DND-41 (cell line): ENCODE measurements around the gene RIBC2.

Experiments used
- ATAC-seq: fragments of 200-7000 bp; cut with Tn5 transposase; 3 replicates; pipeline ENCODE4 v1.9.1; 2021; ENCODE audit warnings: low read depth; ENCODE audit not compliant: insufficient read depth
- DNase-seq: peaks from one replicate; pipeline ENCODE4 v3.0.0-alpha.2; 2020
- H2AFZ ChIP-seq: 2 replicates; pipeline ENCODE4 v1.6.0; 2012; ENCODE audit warnings: low read depth, low read length
- H3K27ac ChIP-seq: 2 replicates; pipeline ENCODE4 v1.5.1; 2012; ENCODE audit warnings: low read length, inconsistent platforms
- H3K27me3 ChIP-seq: fragments of 200-600 bp; sonication (generic); 2 replicates; pipeline ENCODE4 v1.6.0; 2012; ENCODE audit warnings: low read length, mild to moderate bottlenecking, inconsistent platforms; ENCODE audit not compliant: insufficient read depth, poor library complexity
- H3K36me3 ChIP-seq: 2 replicates; pipeline ENCODE4 v1.5.1; 2012; ENCODE audit warnings: low read length, inconsistent platforms; ENCODE audit not compliant: insufficient read depth
- H3K4me1 ChIP-seq: 2 replicates; pipeline ENCODE4 v1.5.1; 2012; ENCODE audit warnings: mild to moderate bottlenecking, low read length; ENCODE audit not compliant: insufficient read depth
- H3K4me2 ChIP-seq: 2 replicates; pipeline ENCODE4 v1.6.0; 2012; ENCODE audit warnings: mild to moderate bottlenecking, moderate library complexity, low read length, inconsistent platforms; ENCODE audit not compliant: insufficient read depth
- H3K4me3 ChIP-seq, 2 experiments: fragments of 200-600 bp in 1 of 2; shearing (Covaris generic) in 1 of 2; 2 replicates each; pipeline ENCODE4 v1.5.1; 2012 to 2016; ENCODE audit warnings: inconsistent platforms in 2 of 2, low read length in 2 of 2, mild to moderate bottlenecking in 2 of 2, low read depth in 1 of 2, moderate library complexity in 1 of 2
- H3K79me2 ChIP-seq: 2 replicates; pipeline ENCODE4 v1.6.0; 2012; ENCODE audit warnings: low read length, inconsistent platforms; ENCODE audit not compliant: insufficient read depth
- H3K9ac ChIP-seq: 2 replicates; pipeline ENCODE4 v1.6.0; 2012; ENCODE audit warnings: low read depth, mild to moderate bottlenecking, inconsistent platforms, low read length, moderate library complexity
- H3K9me3 ChIP-seq: 2 replicates; pipeline ENCODE4 v1.5.1; 2012; ENCODE audit warnings: low read length, moderate library complexity, mild to moderate bottlenecking, inconsistent platforms; ENCODE audit not compliant: insufficient read depth, severe bottlenecking
- H4K20me1 ChIP-seq: 2 replicates; pipeline ENCODE4 v1.6.0; 2012; ENCODE audit warnings: low read length; ENCODE audit not compliant: insufficient read depth
- EZH2 ChIP-seq: IDR thresholded peaks from 3 replicates; pipeline ENCODE4 v1.6.1; 2012; ENCODE audit warnings: borderline replicate concordance, low read depth, mild to moderate bottlenecking, moderate library complexity, low read length, inconsistent platforms; ENCODE audit not compliant: severe bottlenecking
- TF ChIP-seq, protein P1 (sequence below): IDR thresholded peaks from 2 replicates; pipeline ENCODE4 v1.5.1; 2012; ENCODE audit warnings: borderline replicate concordance, low read length, moderate library complexity, mild to moderate bottlenecking; ENCODE audit not compliant: poor library complexity, severe bottlenecking; ENCODE audit errors: extremely low read depth

RIBC2 gene

DNA sequence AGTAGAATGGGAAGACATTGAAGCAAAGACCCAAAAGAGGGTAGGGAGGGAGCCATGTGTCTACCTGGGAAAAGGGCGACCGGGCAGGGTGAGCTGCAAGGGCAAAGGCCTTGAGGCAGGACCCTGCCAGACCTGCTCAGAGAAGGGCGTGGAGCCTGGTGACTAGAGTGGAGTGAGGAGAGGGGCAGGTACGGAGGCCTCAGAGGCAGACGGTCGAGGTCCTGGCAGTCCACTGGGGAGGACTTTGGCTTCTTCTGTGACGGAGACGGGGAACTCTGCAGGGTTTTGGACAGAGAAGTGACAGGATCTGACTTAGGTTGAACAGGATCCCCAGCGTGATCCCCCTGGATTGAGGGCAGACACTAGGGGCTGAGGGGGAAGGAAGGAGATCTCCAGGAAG, 12.9 kb downstream of the RIBC2 start:
- no peaks in the 10 kb centered on the region for H3K9me3 ChIP-seq
- DNase-seq (no peak), ATAC-seq (no peak)
- H3K27ac ChIP-seq = no peak overlapping the region
- TF ChIP-seq, protein P1, sequence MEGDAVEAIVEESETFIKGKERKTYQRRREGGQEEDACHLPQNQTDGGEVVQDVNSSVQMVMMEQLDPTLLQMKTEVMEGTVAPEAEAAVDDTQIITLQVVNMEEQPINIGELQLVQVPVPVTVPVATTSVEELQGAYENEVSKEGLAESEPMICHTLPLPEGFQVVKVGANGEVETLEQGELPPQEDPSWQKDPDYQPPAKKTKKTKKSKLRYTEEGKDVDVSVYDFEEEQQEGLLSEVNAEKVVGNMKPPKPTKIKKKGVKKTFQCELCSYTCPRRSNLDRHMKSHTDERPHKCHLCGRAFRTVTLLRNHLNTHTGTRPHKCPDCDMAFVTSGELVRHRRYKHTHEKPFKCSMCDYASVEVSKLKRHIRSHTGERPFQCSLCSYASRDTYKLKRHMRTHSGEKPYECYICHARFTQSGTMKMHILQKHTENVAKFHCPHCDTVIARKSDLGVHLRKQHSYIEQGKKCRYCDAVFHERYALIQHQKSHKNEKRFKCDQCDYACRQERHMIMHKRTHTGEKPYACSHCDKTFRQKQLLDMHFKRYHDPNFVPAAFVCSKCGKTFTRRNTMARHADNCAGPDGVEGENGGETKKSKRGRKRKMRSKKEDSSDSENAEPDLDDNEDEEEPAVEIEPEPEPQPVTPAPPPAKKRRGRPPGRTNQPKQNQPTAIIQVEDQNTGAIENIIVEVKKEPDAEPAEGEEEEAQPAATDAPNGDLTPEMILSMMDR = no peak
- no peak for TF ChIP-seq EZH2
- no peak overlapping the region for H2AFZ ChIP-seq
- H3K4me1 ChIP-seq = no peaks in the 10 kb centered on the region
- no peaks in the 10 kb centered on the region for H3K79me2 ChIP-seq
- no peaks in the 10 kb centered on the region for H3K36me3 ChIP-seq
- H3K4me2 ChIP-seq = no peak overlapping the region
- no peak overlapping the region for H3K4me3 ChIP-seq
- no peaks in the 10 kb centered on the region for H3K27me3 ChIP-seq
- H4K20me1 ChIP-seq = no peaks in the 10 kb centered on the region
- no peak overlapping the region for H3K9ac ChIP-seq

DNA sequence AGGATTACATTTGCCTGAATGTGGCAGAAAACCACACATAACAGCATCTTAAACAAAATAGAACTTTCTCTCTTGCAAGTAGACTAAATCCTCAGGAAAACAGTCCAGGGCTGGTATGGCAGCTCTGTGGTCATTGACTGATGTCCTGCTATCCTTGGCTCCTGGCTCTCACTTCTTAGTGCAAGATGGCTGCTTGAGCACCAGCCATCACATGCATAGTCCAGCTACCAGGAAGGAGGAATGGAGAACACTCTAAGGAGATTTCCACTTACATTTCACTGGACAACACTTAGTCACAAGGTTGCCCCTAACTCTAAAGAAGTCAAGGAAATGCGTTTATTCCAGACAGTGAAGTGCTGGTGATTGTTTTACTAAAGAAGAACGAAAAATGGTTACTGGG, 13.6 kb downstream of the RIBC2 start:
- DNase-seq (no peak), ATAC-seq (no peak)
- TF ChIP-seq, protein P1 = no peak
- TF ChIP-seq EZH2 = no peak
- no peak overlapping the region for H3K27ac ChIP-seq
- H3K27me3 ChIP-seq = no peaks in the 10 kb centered on the region
- no peaks in the 10 kb centered on the region for H4K20me1 ChIP-seq
- H3K36me3 ChIP-seq = no peaks in the 10 kb centered on the region
- H3K9ac ChIP-seq = no peak overlapping the region
- no peak overlapping the region for H3K4me2 ChIP-seq
- no peaks in the 10 kb centered on the region for H3K4me1 ChIP-seq
- H3K9me3 ChIP-seq = no peaks in the 10 kb centered on the region
- H2AFZ ChIP-seq = no peak overlapping the region
- no peak overlapping the region for H3K4me3 ChIP-seq
- H3K79me2 ChIP-seq = no peaks in the 10 kb centered on the region

DNA sequence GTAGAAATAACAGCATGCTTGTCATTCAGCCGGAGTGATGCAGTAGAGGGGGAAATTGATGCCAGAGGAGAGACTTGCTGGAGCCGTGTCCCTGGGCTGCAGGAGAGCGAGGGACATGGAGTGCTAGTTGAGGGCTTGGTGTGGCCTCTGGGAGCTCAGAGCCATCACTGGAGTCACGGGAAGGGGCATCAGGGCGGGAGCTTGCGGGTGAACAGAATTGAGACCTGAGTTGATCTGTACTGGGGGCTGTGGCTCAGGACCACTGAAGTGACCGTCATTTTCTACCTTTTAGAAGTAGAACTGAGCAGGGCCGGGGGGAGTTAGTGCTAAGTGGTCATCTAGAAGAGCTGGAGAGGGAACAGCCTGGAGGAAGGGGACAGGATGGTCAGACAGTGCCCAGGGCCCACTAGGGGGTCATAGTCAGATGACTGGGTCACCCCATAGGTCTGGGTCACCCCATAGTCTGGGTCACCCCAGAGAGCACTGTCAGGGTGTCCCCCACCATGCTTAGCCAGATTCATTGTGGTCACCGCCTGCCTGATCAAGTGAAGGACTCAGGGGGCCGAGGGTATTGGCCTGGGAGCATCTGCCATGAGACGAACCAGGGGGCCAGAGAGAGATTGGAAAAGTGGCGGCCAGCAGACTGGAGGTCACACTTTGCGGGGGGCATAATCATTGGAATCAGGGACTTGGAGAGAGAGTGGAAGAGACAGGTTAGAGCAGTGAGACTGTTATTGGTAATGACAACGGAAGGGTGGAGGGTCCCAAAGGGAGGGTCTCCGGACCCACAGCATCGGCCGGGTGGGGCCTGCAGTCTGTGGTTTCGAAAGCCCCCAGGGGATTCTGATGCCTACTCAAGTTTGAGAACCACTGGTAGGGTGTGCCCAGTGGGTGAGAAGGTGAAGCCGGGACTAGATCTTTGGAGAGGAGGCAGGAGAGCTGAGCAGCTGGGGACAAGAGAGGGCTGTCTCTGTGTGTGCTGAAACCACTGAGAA, 15.2 kb downstream of the RIBC2 start:
- H3K4me2 ChIP-seq = no peak overlapping the region
- H3K4me1 ChIP-seq = no peaks in the 10 kb centered on the region
- H3K27ac ChIP-seq = no peak overlapping the region
- H4K20me1 ChIP-seq = no peaks in the 10 kb centered on the region
- H2AFZ ChIP-seq = no peak overlapping the region
- no peaks in the 10 kb centered on the region for H3K79me2 ChIP-seq
- H3K27me3 ChIP-seq = no peaks in the 10 kb centered on the region
- no peaks in the 10 kb centered on the region for H3K36me3 ChIP-seq
- H3K9ac ChIP-seq = no peak overlapping the region
- no peak overlapping the region for H3K4me3 ChIP-seq
- ATAC-seq (no peak), DNase-seq (no peak)
- H3K9me3 ChIP-seq = no peaks in the 10 kb centered on the region
- TF ChIP-seq, protein P1 = no peak
- TF ChIP-seq EZH2 = no peak
